D721Med (cell line): ENCODE measurements around the gene CSTPP1.

Experiments
- DNase-seq: peaks from one replicate; pipeline ENCODE4 v3.0.0; 2011; ENCODE audit warnings: low spot score; ENCODE audit not compliant: insufficient read length
- FAIRE-seq: peaks from 2 replicates; lab custom pipeline; 2011; peaks lifted over from hg19 to GRCh38; lab: Jason Lieb, UNC
- TF ChIP-seq, protein P1 (sequence below): IDR thresholded peaks from 2 replicates; pipeline ENCODE4 v1.5.1; 2012; ENCODE audit warnings: mild to moderate bottlenecking, control low read depth; ENCODE audit not compliant: insufficient read depth; ENCODE audit errors: missing control alignments

Gene CSTPP1

DNA sequence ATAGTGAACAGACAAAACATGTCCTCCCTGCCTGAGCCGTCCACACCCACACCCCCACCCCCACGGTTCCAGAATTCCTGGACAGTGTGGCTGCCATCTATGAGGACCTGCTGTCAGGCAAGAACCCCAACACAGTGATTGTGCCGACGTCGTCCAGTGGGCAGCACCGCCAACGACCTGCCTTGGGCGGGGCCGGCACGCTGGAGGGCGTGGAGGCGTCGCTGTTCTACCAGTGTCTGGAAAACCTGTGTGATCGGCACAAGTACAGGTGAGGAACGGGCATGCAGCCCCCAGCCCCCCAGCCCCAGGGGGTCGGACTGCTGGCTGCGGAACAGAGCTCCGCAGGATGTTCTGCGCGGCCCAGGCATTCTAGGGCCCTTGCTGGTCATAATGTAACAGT, 220.4 kb downstream of the CSTPP1 start:
- DNase-seq (no peak), FAIRE-seq (no peak)
- TF ChIP-seq, protein P1, sequence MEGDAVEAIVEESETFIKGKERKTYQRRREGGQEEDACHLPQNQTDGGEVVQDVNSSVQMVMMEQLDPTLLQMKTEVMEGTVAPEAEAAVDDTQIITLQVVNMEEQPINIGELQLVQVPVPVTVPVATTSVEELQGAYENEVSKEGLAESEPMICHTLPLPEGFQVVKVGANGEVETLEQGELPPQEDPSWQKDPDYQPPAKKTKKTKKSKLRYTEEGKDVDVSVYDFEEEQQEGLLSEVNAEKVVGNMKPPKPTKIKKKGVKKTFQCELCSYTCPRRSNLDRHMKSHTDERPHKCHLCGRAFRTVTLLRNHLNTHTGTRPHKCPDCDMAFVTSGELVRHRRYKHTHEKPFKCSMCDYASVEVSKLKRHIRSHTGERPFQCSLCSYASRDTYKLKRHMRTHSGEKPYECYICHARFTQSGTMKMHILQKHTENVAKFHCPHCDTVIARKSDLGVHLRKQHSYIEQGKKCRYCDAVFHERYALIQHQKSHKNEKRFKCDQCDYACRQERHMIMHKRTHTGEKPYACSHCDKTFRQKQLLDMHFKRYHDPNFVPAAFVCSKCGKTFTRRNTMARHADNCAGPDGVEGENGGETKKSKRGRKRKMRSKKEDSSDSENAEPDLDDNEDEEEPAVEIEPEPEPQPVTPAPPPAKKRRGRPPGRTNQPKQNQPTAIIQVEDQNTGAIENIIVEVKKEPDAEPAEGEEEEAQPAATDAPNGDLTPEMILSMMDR, result no peak

DNA sequence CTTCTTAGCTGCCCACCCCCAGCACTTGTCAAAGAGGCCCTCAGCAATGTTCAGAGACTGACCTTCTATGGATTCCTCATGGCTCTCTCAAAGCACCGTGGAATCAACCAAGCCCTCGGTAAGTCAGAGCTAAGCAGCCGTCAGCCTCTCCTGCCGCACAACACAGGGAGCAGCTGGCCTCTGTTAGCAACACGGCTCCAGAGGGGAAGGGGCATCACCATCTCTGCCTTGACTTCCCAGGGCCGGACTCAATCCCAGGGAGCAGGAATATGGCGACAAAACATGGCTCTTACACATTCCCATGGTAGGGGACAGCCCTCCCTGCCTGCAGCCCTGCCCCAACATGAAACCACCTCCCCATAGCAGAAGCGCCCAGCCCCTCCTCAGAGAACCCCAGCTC, 221.2 kb downstream of the CSTPP1 start:
- TF ChIP-seq, protein P1, result no peak
- FAIRE-seq, result no peak
- no peak for DNase-seq

DNA sequence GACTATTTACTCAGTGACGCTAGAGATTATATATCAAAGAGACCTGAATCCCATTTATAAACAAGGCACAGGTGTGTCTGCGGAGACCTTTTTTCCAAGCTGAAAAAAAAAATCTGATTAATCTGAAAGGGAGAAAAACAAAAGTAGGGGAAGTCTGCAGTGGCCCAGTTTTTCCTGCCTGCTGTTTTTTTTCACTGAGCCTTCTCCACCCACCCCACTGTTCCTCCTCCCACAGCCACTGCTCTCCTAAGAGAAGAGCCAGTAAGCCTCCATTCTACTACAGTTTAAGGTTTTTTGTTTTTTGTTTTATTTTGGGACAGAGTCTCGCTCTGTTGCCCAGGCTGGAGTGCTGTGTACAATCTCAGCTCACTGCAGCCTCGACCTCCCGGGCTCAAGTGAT, 221.7 kb downstream of the CSTPP1 start:
- TF ChIP-seq, protein P1, result no peak
- DNase-seq, result no peak
- no peak for FAIRE-seq

DNA sequence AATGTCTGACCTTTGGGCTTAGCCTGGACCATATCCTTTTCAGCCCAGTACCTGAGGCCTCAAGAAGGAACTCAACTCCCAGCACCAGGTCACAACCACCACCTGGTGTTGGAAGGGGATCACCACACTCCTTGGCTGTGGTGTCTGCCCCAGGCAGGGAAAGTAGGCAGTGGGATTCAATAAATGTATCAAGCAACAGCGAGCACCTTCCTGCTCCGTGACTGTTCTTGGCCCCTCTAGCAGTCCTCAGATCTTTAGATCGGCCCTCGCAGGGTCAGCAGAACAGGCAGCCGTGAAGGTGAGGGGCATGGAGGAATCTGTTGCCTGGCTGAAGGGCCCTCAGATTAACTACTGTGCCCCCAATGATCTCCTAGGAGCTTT, 224.2 kb downstream of the CSTPP1 start:
- DNase-seq, result no peak
- TF ChIP-seq, protein P1, result no peak
- no peak for FAIRE-seq

DNA sequence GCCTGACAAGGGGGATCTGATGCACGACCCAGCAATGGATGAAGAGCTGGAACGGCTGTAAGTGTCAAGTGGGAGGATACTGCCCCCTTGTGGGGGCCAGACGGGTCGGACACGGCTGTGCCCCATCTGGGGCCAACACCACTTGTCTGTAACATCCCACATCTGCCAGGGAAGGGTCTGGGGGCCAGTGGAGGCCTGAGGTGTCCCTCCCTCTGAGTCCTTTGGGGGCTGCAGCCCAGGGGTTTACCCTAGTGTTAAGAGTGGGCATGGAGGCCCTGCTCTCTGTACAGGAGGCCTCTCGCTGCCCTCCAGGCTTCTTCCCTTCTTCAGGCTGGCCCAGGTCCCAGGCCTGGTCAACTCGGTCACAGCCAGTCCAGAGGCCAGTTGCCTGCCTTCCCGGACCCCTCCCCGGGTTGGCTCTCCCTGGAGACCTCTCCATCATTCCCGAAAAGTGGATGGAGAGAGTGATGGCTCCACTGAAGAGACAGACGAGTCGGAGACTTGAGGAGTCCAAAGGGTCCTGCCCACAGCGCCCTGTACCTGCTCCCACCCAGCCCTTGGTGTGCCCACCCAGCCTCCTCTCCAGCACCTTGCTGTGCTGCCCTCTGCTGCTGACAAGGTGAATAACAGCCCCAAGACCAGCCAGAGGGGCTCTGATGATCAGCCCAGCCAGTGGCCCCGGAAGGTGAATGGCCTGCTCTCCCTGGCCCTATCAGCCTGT, 224.7 kb downstream of the CSTPP1 start:
- TF ChIP-seq, protein P1, result peak; percentile 62
- FAIRE-seq, result no peak
- DNase-seq, result peak; percentile 84

DNA sequence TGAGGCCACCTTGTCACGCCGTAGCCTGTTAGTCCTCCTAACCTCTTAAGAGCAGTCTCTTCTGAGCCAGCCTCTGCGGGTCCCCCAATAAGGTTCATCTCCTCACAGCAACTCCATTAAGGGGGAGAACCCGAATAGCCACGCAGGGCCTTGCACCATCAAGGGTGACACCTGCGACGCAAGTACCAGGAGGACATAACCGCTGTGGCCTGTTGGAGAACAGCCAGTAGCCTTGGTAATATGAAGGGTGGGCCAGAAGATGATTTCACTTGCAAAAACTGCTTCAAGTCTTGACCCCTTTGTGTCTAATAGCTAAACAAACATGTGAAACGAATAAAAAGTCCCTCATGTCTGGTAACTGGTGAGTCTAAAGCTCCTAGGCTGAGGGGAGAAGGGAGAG, 225.3 kb downstream of the CSTPP1 start:
- TF ChIP-seq, protein P1, result no peak
- no peak for FAIRE-seq
- no peak for DNase-seq

DNA sequence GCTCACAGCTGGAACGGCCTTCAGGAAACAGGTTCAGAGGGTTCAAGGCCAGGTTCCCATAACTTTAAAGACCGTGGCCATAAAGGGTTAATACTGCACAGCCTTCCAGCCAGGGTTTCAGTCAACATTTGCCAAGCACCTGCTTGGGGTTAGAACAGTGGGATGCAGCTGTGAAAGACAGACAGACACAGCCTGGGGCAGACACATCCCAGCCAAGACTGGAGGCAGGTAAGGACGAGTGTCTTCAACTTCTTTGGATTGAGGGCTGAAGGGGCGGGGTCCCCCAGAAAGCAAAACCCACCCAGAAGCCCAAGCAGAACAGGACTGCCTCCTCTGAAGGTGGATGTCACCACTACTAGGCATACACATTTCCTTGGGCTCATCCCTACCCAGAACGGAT, 225.9 kb downstream of the CSTPP1 start:
- TF ChIP-seq, protein P1, result no peak
- DNase-seq (no peak), FAIRE-seq (no peak)
